Stomach (tissue), 4 donors: ENCODE measurements around the gene ASAP2.

Source experiments
- CTCF ChIP-seq, 7 experiments: fragments of 450-650 bp in 4 of 7; fragments of 200-600 bp in 3 of 7; sonication (generic) in 3 of 7; IDR thresholded peaks; one replicate each; pipeline ENCODE4 v1.5.1; 2016 to 2019; ENCODE audit warnings: antibody characterized with exemption in 7 of 7, control low read depth in 2 of 7, mild to moderate bottlenecking in 1 of 7
- EP300 ChIP-seq: sonication (generic); formaldehyde crosslinking; IDR thresholded peaks from one replicate; pipeline ENCODE4 v1.6.1; 2017; ENCODE audit warnings: antibody characterized with exemption
- POLR2A ChIP-seq, 4 donors: fragments of 450-650 bp; IDR thresholded peaks; one replicate each; pipeline ENCODE4 v1.6.1; 2016; ENCODE audit warnings: antibody characterized with exemption in 4 of 4, control low read depth in 2 of 4, mild to moderate bottlenecking in 1 of 4, moderate library complexity in 1 of 4
- POLR2AphosphoS5 ChIP-seq, 3 donors: sonication (generic); formaldehyde crosslinking; IDR thresholded peaks; one replicate each; pipeline ENCODE4 v1.6.1; 2016; ENCODE audit warnings: antibody characterized with exemption in 3 of 3

- TF ChIP-seq POLR2A (IDR thresholded peaks at IDR 0.05) (no peak), CTCF (IDR thresholded peaks at IDR 0.05) (no peak), POLR2AphosphoS5 (IDR thresholded peaks at IDR 0.05) (no peak), EP300 (no peak)
Measured at GRCh38 chr2:9164112-9164608, 42.5 kb upstream of the ASAP2 start.
